GM12878 (cell line): ENCODE measurements around the gene NAV1. TPM values are rescaled to one million over a fixed set of nuclear protein-coding genes. Genes with fewer than 3 reads are reported as not detected.

Experiments
- ATAC-seq: fragments of 200-7000 bp; cut with Tn5 transposase; 3 replicates; pipeline ENCODE4 v1.9.1; 2020; ENCODE audit warnings: mild to moderate bottlenecking, moderate library complexity
- BruUV-seq: library from RNA; stranded (reverse); fragments of 400-500 nt; replicated peaks from 2 replicates; lab custom pipeline; 2021; lab: Mats Ljungman, UMichigan
- CTCF ChIA-PET: fragments of 300-600 bp; sonication (Branson Sonifier 250); formaldehyde crosslinking; extraction: SDS; loops from one replicate; lab custom pipeline; 2021; ENCODE audit warnings: inconsistent platforms; lab: Yijun Ruan, JAX
- POLR2A ChIA-PET: fragments of 350-600 bp; formaldehyde crosslinking; extraction: SDS; loops from one replicate; lab custom pipeline; 2021; ENCODE audit warnings: inconsistent platforms; lab: Charles Lee
- RAD21 ChIA-PET: fragments of 300-600 bp; sonication (Branson Sonifier 250); formaldehyde crosslinking; loops from one replicate; lab custom pipeline; 2023; ENCODE audit warnings: antibody characterized with exemption; ENCODE audit not compliant: unreplicated experiment; lab: Charles Lee
- SMC1A ChIA-PET: fragments of 300-600 bp; sonication (Branson Sonifier 250); formaldehyde crosslinking; loops from one replicate; lab custom pipeline; 2023; ENCODE audit not compliant: unreplicated experiment, uncharacterized antibody; lab: Charles Lee
- DNase-seq: peaks from one replicate; pipeline ENCODE4 v3.0.0-alpha.2; 2011; ENCODE audit warnings: low read depth, low spot score
- FAIRE-seq: peaks from 3 replicates; lab custom pipeline; 2011; peaks lifted over from hg19 to GRCh38; lab: Jason Lieb, UNC
- H2AFZ ChIP-seq: 2 replicates; pipeline ENCODE4 v1.6.0; 2011; ENCODE audit warnings: low read depth, low read length, control low read depth; ENCODE audit not compliant: control insufficient read depth
- H3K27ac ChIP-seq: 2 replicates; pipeline ENCODE4 v1.5.1; 2011; ENCODE audit warnings: control low read depth; ENCODE audit not compliant: control insufficient read depth, insufficient read depth
- H3K27me3 ChIP-seq, 2 experiments: replicated peaks in 1 of 2; 2 replicates each; pipeline versions ENCODE4 v1.6.0 to v1.6.1; 2011; ENCODE audit warnings: low read length in 1 of 2; ENCODE audit not compliant: control insufficient read depth in 2 of 2, insufficient read depth in 2 of 2
- H3K36me3 ChIP-seq, 2 experiments: 2 replicates each; pipeline ENCODE4 v1.5.1; 2011; ENCODE audit warnings: low read length in 1 of 2; ENCODE audit not compliant: control insufficient read depth in 2 of 2, insufficient read depth in 2 of 2
- H3K4me1 ChIP-seq: 2 replicates; pipeline ENCODE4 v1.6.1; 2011; ENCODE audit warnings: mild to moderate bottlenecking, low read length, moderate library complexity, mixed read lengths; ENCODE audit not compliant: control insufficient read depth, insufficient read depth
- H3K4me2 ChIP-seq: 2 replicates; pipeline ENCODE4 v1.6.0; 2011; ENCODE audit warnings: control low read depth; ENCODE audit not compliant: control insufficient read depth, insufficient read depth
- H3K4me3 ChIP-seq: fragments of 200-600 bp; sonication (generic); 2 replicates; pipeline ENCODE4 v1.5.1; 2016
- H3K79me2 ChIP-seq: 2 replicates; pipeline ENCODE4 v1.6.0; 2011; ENCODE audit warnings: low read length; ENCODE audit not compliant: control insufficient read depth, insufficient read depth
- H3K9ac ChIP-seq: 2 replicates; pipeline ENCODE4 v1.8.0; 2011; ENCODE audit warnings: low read length, control low read depth, mixed read lengths; ENCODE audit not compliant: control insufficient read depth, insufficient read depth
- H3K9me3 ChIP-seq: replicated peaks from 3 replicates; pipeline ENCODE4 v1.5.1; 2011; ENCODE audit warnings: mild to moderate bottlenecking, low read length; ENCODE audit not compliant: control insufficient read depth, insufficient read depth
- H4K20me1 ChIP-seq: 2 replicates; pipeline ENCODE4 v1.6.0; 2011; ENCODE audit not compliant: control insufficient read depth, insufficient read depth
- HDAC2 ChIP-seq: fragments of 200-600 bp; sonication (generic); IDR thresholded peaks from 2 replicates; pipeline ENCODE4 v1.6.1; 2017
- IRF5 ChIP-seq: fragments of 450-650 bp; IDR thresholded peaks from 2 replicates; pipeline ENCODE4 v1.6.1; 2017; ENCODE audit warnings: borderline replicate concordance
- NKRF ChIP-seq: fragments of 450-650 bp; conservative IDR thresholded peaks from 2 replicates; pipeline ENCODE4 v1.6.1; 2017; ENCODE audit warnings: mild to moderate bottlenecking, moderate library complexity
- RCOR1 ChIP-seq: conservative IDR thresholded peaks from 2 replicates; pipeline ENCODE4 v1.6.1; 2012; ENCODE audit warnings: low read depth, low read length, improper control_type of control experiment
- TCF12 ChIP-seq: IDR thresholded peaks from 2 replicates; pipeline ENCODE4 v1.6.1; 2011; ENCODE audit warnings: low read depth, mild to moderate bottlenecking, low read length
- TCF3 ChIP-seq: IDR thresholded peaks from 2 replicates; pipeline ENCODE4 v1.6.1; 2012; ENCODE audit warnings: low read depth, mild to moderate bottlenecking, low read length, borderline replicate concordance; ENCODE audit not compliant: insufficient read depth
- WGBS: methylation state at CpG from one replicate; pipeline ENCODE4 v1.1.6; 2016; ENCODE audit warnings: low lambda C conversion rate; ENCODE audit not compliant: insufficient replicate concordance, insufficient coverage; ENCODE audit errors: missing lambda C conversion rate; 5-methylcytosine and 5-hydroxymethylcytosine counted together
- in situ Hi-C: fragments of 300-500 bp; cut with MboI; formaldehyde crosslinking; loops from 9 replicates; pipeline ENCODE4 v1.14.3; 2018; ENCODE audit warnings: mixed read lengths
- intact Hi-C: fragments of 100-400 bp; cut with micrococcal nuclease; formaldehyde crosslinking; loops from one replicate; pipeline ENCODE4 v1.14.2; 2022; ENCODE audit not compliant: unreplicated experiment
- polyA plus RNA-seq, 11 experiments: library from polyadenylated mRNA; depleted of rRNA in 4 of 11; unstranded in 6 of 11; stranded (reverse) in 5 of 11; fragments of >200 nt; fragmentation: Nextera tagmentation in 4 of 11; fragmentation: Illumina TruSeq in 1 of 11; extraction: Ambion mirVana in 4 of 11; extraction: Trizol in 1 of 11; gene quantifications; 1 replicate in 1 of 11; 2 replicates in 10 of 11; pipeline versions ENCODE4 v1.2.1 to v1.2.3, GENCODE V29; 2011 to 2016; ENCODE audit warnings: inconsistent platforms in 2 of 11, missing spikeins in 2 of 11, low read depth in 1 of 11
- total RNA-seq, 4 experiments: library from RNA; depleted of rRNA in 3 of 4; stranded (reverse); fragments of >200 nt in 3 of 4; fragmentation: Illumina TruSeq in 1 of 4; extraction: Trizol in 1 of 4; gene quantifications; 2 replicates each; pipeline versions ENCODE4 v1.2.1 to v1.2.3, GENCODE V29; 2013 to 2021

The NAV1 gene
- total and polyA plus RNA-seq, 10 of the 15 experiments (the other 5 are each of a cell fraction or from before 2014, with no cell fraction given): 0.04 to 1.3 (median 0.36) TPM

- H3K4me3 ChIP-seq: no peak overlapping the region
- H3K27me3 ChIP-seq: peaks cover 13 to 31% of the 10 kb centered on the region in 2 experiments
- FAIRE-seq (no peak), ATAC-seq (no peak), DNase-seq (no peak)
- 0 out of 2 replicates have a peak, but pooled peaks cover 5% of the 10 kb centered on the region for H4K20me1 ChIP-seq
- no peaks in the 10 kb centered on the region for H3K4me1 ChIP-seq
- 76% methylated on average over 6 of the region's 6 CpGs for WGBS
- ChIA-PET POLR2A (no interaction called here), SMC1A (interaction anchor here (1.4 kb wide), 1 partner anchor 13 kb away, joined by 3 read pairs; no protein-coding TSS in a partner anchor), CTCF (interaction anchor here (0.7 to 5.9 kb wide), 3 partner anchors 10 to 22 kb away, joined by 3 to 47 read pairs (median 4); no protein-coding TSS in a partner anchor), RAD21 (interaction anchor here (0.6 to 1.4 kb wide), 3 partner anchors 16 to 173 kb away, joined by 3 to 5 read pairs (median 3); no protein-coding TSS in a partner anchor)
- no peaks in the 10 kb centered on the region for H3K9me3 ChIP-seq
- no peak overlapping the region for H3K9ac ChIP-seq
- no TSS peak for BruUV-seq
- in situ Hi-C loops (no loop called here), intact Hi-C loops (no loop called here)
- no peak overlapping the region for H3K4me2 ChIP-seq
- H2AFZ ChIP-seq: no peak overlapping the region
- no peaks in the 10 kb centered on the region for H3K79me2 ChIP-seq
- no peaks in the 10 kb centered on the region for H3K36me3 ChIP-seq
- no peak overlapping the region for H3K27ac ChIP-seq
- TF ChIP-seq TCF3 (no peak), TCF12 (no peak), NKRF (no peak), RCOR1 (no peak), IRF5 (no peak), HDAC2 (no peak)
Observed at GRCh38 chr1:201535919-201536245, 3.0 kb upstream of the NAV1 start.
